ENCODE data around the gene CALML4. TPM values are rescaled to one million over a fixed set of nuclear protein-coding genes. Genes with fewer than 3 reads are reported as not detected.
"Not testable (repeated sequence)": the region's sequence is repeated elsewhere in the genome, so short reads cannot be mapped to it uniquely, and the experiment has no call there.

Gene CALML4
- total RNA-seq, 1 experiment from 2014 or later: 3.3 TPM

DNA sequence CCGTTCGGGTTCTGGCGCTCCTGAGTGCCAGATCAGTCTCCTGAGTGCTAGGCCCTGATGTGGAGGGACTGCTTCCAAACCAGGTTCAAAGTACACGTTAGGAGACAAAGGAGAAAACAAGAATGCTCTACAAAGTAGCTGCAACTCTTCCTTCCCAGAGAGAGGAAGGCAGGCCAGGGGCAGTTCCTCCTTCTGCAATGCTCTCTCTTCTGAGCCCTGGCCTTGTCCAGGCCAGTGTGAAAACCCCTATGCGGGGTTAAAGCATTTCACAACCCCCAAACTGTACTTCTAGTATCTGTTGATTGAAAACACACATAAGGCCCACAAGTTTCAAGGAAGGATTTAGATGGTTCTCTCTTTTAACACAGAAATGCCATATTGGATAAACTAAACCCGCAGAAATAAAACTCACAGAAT, 9.7 kb upstream of the CALML4 start:
- BruUV-seq (replicated peaks): no TSS peak

DNA sequence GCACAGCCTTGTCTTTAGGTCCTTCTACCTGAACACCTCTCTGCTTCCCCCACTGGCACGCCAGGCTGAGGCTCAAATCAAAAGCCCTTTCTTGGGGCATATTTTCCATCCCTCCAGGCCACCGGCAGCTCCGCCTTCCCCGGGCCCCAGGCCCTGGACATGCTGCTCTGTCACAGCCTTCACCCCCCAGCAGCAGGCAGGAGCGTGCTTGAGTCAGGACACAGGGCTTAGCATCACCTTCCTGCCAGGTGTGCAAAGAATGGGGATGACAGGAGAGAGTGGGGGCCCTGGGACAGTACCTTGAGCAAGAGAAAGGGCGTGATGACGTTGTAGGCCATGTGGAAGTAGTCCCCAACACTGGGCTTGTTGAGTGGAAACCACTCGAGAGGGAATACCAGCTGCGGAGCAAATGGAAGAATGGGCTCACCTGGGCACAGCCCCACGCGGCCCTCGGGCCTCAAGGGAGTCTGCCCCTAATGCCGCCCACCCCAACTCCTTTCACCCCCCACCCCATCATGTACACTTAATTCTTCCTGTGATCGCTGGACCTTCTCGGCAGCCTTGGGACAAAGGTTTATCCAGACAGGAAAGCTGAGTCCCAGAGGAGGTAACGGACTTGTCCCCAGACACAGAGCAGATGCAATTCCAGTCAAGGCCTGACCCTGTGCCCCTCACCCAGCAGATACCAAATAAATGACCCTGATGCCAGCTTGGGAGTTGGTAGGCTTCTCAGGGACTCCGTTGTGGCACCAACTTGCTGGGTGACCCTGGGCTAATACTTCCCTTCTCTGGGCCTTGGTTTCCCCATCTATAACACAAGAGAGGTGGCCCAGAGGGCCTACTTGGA, 9.1 kb upstream of the CALML4 start:
- ChIA-PET POLR2A (no interaction called here), CTCF (interaction anchor here (0.6 to 1.5 kb wide), 2 partner anchors 12 to 1701 kb away, joined by 3 to 6 read pairs; no protein-coding TSS in a partner anchor)
- no peaks in the 10 kb centered on the region for H3K27me3 Mint-ChIP-seq (ENCODE audit: insufficient read depth, unreplicated experiment)
- H3K36me3 Mint-ChIP-seq (ENCODE audit: insufficient read depth, unreplicated experiment): peaks cover 22% of the 10 kb centered on the region
- TF ChIP-seq, protein P1, sequence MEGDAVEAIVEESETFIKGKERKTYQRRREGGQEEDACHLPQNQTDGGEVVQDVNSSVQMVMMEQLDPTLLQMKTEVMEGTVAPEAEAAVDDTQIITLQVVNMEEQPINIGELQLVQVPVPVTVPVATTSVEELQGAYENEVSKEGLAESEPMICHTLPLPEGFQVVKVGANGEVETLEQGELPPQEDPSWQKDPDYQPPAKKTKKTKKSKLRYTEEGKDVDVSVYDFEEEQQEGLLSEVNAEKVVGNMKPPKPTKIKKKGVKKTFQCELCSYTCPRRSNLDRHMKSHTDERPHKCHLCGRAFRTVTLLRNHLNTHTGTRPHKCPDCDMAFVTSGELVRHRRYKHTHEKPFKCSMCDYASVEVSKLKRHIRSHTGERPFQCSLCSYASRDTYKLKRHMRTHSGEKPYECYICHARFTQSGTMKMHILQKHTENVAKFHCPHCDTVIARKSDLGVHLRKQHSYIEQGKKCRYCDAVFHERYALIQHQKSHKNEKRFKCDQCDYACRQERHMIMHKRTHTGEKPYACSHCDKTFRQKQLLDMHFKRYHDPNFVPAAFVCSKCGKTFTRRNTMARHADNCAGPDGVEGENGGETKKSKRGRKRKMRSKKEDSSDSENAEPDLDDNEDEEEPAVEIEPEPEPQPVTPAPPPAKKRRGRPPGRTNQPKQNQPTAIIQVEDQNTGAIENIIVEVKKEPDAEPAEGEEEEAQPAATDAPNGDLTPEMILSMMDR (IDR thresholded peaks at IDR 0.05; ENCODE audit: unreplicated experiment): no peak
- H3K4me3 Mint-ChIP-seq (ENCODE audit: unreplicated experiment): no peak overlapping the region
- H3K4me1 Mint-ChIP-seq (ENCODE audit: insufficient read depth, unreplicated experiment): peaks cover 6% of the 10 kb centered on the region
- BruUV-seq (replicated peaks): no TSS peak
- DNase-seq (ENCODE audit: unreplicated experiment): no peak
- H3K27ac Mint-ChIP-seq (ENCODE audit: low read depth, unreplicated experiment): no peak overlapping the region
- no peaks in the 10 kb centered on the region for H3K9me3 Mint-ChIP-seq (ENCODE audit: unreplicated experiment)
- intact Hi-C loops (cut with micrococcal nuclease): no loop called here

More for the DNA sequence above, 9.7 kb upstream of the CALML4 start:
- CTCF ChIA-PET: interaction anchor here (0.6 to 1.5 kb wide), 2 partner anchors 13 to 1702 kb away, joined by 3 to 6 read pairs; no protein-coding TSS in a partner anchor
- H3K9me3 Mint-ChIP-seq (ENCODE audit: unreplicated experiment): no peaks in the 10 kb centered on the region
- peaks cover 1% of the 10 kb centered on the region for H3K4me1 Mint-ChIP-seq (ENCODE audit: insufficient read depth, unreplicated experiment)
- H3K4me3 Mint-ChIP-seq (ENCODE audit: unreplicated experiment): no peak overlapping the region
- intact Hi-C loops (cut with micrococcal nuclease): no loop called here
- POLR2A ChIA-PET: no interaction called here
- no peaks in the 10 kb centered on the region for H3K27me3 Mint-ChIP-seq (ENCODE audit: insufficient read depth, unreplicated experiment)
- peaks cover 22% of the 10 kb centered on the region for H3K36me3 Mint-ChIP-seq (ENCODE audit: insufficient read depth, unreplicated experiment)
- no peak for DNase-seq (ENCODE audit: unreplicated experiment)
- H3K27ac Mint-ChIP-seq (ENCODE audit: low read depth, unreplicated experiment): peak overlapping the region; percentile 33
- TF ChIP-seq, protein P1 (IDR thresholded peaks at IDR 0.05; ENCODE audit: unreplicated experiment): no peak

DNA sequence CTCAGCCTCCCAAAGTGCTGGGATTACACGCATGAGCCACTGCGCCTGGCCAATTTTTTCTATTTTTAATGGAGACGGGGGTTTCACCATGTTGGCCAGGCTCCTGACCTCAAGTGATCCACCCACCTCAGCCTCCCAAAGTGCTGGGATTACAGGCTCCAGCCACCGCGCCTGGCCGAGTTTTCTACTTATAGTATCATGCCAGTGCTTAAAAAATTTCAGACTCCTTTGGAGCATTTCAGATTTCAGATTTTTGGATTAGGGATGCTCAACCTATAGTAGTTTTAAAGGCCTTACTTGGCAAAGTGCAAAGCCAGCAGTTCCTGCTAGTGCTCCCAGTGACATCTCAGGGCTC, 8.3 kb upstream of the CALML4 start:
- H3K4me3 Mint-ChIP-seq (ENCODE audit: unreplicated experiment); CTCF ChIA-PET; POLR2A ChIA-PET; H3K27ac Mint-ChIP-seq (ENCODE audit: low read depth, unreplicated experiment); H3K4me1 Mint-ChIP-seq (ENCODE audit: insufficient read depth, unreplicated experiment); H3K27me3 Mint-ChIP-seq (ENCODE audit: insufficient read depth, unreplicated experiment); DNase-seq (ENCODE audit: unreplicated experiment); H3K9me3 Mint-ChIP-seq (ENCODE audit: unreplicated experiment); BruUV-seq (replicated peaks); intact Hi-C loops (cut with micrococcal nuclease): not testable (repeated sequence)
- peaks cover 17% of the 10 kb centered on the region for H3K36me3 Mint-ChIP-seq (ENCODE audit: insufficient read depth, unreplicated experiment)

DNA sequence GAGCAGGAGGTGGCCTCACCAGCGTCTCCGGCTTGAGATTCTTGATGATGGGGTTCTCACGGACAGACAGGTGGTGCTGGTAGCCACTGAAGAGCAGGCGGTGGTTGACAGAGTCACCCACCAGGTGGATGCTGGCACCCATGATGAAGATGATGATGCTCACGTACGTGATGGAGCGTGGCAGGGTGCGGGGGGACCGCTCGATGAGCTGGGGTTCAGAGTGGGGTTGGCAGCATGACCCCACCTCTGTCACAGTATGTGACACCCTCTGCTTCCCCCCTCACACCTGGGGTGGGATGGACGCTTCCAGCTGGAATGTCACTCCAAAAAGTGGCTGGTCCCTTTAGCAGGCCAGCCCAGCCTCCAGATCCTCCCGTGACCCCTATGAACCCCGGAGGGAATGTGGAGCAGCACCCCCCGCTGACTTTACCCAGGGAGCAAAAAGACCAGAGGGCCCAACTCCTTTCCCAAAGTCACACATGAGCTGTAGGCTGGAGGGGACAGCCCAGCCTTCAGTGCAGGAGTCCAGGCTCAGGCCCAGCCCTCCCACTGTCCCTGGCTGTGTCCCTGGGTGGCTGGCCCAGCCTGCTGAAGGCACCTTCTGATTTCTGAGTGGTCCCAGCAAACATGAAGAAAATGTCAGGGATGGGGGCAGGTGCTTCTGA, 6.7 kb upstream of the CALML4 start:
- Mint-ChIP-seq H3K4me1 (ENCODE audit: insufficient read depth, unreplicated experiment) (peaks cover 6% of the 10 kb centered on the region), H3K36me3 (ENCODE audit: insufficient read depth, unreplicated experiment) (peaks cover 14% of the 10 kb centered on the region), H3K27me3 (ENCODE audit: insufficient read depth, unreplicated experiment) (no peaks in the 10 kb centered on the region), H3K4me3 (ENCODE audit: unreplicated experiment) (no peak overlapping the region), H3K27ac (ENCODE audit: low read depth, unreplicated experiment) (no peak overlapping the region), H3K9me3 (ENCODE audit: unreplicated experiment) (no peaks in the 10 kb centered on the region)
- ChIA-PET POLR2A (interaction anchor here (1.1 kb wide), 1 partner anchor 9 kb away, joined by 3 read pairs; no protein-coding TSS in a partner anchor), CTCF (interaction anchor here (0.5 to 2.2 kb wide), 5 partner anchors 8 to 26 kb away, joined by 3 to 17 read pairs (median 4); no protein-coding TSS in a partner anchor)
- BruUV-seq (replicated peaks): no TSS peak
- TF ChIP-seq, protein P1 (IDR thresholded peaks at IDR 0.05; ENCODE audit: unreplicated experiment): no peak
- no peak for DNase-seq (ENCODE audit: unreplicated experiment)
- intact Hi-C loops (cut with micrococcal nuclease): no loop called here

Data from MCF 10A (cell line).